ENCODE measurements around the gene CLDN9.

Gene CLDN9

DNA sequence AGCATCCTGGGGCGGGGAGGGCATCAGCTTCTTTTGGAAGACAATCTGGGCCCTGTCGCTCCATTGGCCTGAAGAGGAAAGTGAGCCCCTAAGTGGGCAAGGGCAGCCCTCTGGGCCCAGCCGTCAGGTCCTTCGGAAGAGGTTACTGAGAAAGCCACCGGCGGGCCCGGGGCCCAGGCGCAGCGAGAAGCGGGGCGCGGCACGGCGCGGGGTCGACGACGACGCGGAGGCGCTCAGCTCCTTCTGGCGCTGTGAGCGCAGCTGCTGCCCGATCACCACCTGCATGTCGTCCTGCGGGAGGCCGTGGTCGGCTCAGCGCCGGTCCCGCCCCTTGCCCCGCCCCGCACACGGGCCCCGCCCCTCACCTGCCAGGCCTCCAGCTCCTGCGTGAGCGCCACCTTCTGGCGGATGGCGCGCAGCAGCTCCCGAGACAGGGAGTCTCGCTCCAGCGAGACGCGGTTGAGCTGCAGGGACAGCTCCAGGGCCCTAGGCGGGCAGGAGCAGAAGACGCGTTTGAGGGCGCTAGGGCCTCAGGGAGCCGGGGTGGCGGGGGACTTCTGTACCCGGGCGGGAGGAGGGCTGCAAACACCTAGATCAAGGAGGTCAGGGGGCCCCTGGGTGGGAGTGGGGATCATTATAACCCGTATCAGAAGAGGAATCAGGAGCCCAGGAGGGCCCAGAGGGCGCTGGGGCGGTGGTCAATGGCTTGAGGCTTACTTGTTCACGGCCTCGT is 15.4 kb downstream of the CLDN9 start:
- DNase-seq (ENCODE audit: low read depth) = peak; percentile 81
- no peak overlapping the region for H3K4me3 ChIP-seq (ENCODE audit: low read depth, low read length)
- TF ChIP-seq, protein P1, sequence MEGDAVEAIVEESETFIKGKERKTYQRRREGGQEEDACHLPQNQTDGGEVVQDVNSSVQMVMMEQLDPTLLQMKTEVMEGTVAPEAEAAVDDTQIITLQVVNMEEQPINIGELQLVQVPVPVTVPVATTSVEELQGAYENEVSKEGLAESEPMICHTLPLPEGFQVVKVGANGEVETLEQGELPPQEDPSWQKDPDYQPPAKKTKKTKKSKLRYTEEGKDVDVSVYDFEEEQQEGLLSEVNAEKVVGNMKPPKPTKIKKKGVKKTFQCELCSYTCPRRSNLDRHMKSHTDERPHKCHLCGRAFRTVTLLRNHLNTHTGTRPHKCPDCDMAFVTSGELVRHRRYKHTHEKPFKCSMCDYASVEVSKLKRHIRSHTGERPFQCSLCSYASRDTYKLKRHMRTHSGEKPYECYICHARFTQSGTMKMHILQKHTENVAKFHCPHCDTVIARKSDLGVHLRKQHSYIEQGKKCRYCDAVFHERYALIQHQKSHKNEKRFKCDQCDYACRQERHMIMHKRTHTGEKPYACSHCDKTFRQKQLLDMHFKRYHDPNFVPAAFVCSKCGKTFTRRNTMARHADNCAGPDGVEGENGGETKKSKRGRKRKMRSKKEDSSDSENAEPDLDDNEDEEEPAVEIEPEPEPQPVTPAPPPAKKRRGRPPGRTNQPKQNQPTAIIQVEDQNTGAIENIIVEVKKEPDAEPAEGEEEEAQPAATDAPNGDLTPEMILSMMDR (conservative IDR thresholded peaks at IDR 0.05; ENCODE audit: low read depth, low read length) = peak; percentile 72

- DNase-seq (ENCODE audit: low read depth) = no peak
- TF ChIP-seq, protein P1 (conservative IDR thresholded peaks at IDR 0.05; ENCODE audit: low read depth, low read length) = no peak
- no peak overlapping the region for H3K4me3 ChIP-seq (ENCODE audit: low read depth, low read length)
Observed at GRCh38 chr16:3028716-3029319, 16.1 kb downstream of the CLDN9 start.

DNA sequence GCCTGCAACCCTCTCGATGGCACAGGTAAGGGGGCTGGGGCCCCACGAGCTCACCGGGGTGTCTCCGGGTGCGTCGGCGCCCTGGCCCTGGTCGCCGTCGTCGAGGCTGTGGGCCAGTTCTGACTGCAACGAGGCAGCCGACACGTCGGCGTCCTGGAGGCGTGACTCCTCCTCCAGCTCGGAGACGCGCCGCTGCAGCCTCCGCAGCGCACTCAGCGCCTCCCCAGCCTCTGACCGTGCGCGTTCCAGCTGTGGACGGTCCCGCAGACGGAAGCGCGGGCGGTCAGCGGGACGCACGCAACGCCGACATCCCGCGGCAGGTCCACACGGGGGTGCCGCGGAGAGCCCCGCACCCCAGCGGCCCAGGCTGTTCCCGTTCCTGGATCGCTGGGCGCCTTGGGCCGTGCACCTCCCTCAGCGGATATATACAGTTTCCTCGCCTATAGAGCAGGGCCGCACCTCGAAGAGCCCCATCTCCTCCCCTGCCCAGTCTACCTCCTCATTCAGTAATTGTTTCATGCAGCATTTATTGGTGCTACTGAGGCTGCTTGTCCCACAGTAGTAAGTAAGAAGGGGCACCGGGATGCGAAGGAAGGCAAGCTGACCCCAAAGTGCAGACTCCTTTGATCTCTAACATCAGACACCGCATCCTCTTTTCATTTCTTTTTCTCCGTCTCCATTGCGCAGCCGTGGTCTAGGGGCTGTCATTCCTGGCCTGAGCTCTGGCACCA is 16.9 kb downstream of the CLDN9 start:
- peak; percentile 38 for DNase-seq (ENCODE audit: low read depth)
- TF ChIP-seq, protein P1 (conservative IDR thresholded peaks at IDR 0.05; ENCODE audit: low read depth, low read length) = no peak
- H3K4me3 ChIP-seq (ENCODE audit: low read depth, low read length) = peak overlapping the region; percentile 29

DNA sequence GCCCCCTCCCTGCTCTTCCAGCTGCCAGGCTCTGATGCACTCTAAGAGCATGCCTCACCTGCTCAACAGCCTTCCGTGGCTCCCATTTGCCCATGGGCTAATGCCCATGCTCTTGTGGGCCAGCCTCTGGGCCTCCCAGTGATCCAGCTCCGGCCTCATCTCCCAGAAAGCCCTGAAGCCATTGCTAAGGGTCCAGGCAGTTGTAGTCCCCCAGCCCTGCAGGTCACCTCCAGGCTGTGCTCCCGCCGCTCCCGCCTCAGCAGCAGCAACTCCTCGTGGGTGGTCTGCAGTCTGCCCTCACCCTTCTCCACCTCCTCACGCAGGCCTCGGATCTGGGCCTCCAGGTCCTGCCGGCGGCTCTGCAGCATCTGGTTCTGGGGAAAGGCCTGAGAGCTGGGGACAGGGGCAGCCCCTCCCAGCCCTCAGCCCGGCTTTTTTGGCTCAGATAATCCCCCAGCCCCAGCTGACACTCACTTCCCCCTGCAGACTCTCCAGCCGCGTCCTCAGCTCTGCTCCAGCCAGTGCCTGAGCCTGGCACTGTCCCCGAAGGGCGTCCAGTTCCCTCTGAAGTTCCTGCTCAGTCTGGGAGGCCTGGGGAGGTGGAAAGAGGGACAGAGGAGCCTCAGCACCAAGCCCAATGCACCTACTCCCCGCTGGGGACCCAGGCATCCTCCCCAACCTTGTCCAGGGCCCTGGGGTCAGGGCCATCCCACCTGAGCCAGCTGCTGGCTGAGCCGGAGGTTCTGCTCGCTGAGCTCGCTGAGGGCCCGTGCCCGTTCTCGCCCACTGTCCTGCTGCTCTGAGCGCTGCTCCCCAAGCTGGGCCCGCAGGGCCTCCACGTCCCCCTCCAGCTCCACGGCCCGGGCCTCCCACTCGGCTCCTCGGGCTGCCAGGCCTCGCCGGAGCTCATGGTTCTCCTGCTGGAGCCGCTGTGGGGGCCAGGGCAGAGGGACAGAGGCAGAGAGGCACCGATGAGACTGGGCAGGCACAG is 17.8 kb downstream of the CLDN9 start:
- no peak for DNase-seq (ENCODE audit: low read depth)
- TF ChIP-seq, protein P1 (conservative IDR thresholded peaks at IDR 0.05; ENCODE audit: low read depth, low read length) = no peak
- no peak overlapping the region for H3K4me3 ChIP-seq (ENCODE audit: low read depth, low read length)

DNA sequence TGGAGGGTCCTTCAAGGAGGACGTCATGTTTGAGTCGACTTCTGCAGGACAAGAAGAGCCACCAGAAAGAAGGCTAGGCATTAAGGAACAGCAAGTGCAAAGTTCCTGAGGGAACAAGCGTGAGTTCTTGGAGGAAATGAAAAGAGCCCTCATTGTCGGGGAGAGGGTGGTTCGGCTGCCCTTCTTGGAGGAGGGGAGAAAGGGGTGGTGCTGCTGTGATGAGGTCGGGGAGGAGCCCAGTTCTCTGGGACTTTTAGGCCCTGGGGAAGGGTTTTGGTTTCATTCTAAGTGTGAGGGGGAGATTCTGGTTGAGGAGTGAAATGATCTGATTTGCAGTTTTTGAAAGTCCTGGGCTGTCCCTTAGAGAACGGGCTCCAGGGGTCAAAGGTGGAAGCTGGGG is 19.9 kb downstream of the CLDN9 start:
- no peak overlapping the region for H3K4me3 ChIP-seq (ENCODE audit: low read depth, low read length)
- TF ChIP-seq, protein P1 (conservative IDR thresholded peaks at IDR 0.05; ENCODE audit: low read depth, low read length) = no peak
- no peak for DNase-seq (ENCODE audit: low read depth)

DNA sequence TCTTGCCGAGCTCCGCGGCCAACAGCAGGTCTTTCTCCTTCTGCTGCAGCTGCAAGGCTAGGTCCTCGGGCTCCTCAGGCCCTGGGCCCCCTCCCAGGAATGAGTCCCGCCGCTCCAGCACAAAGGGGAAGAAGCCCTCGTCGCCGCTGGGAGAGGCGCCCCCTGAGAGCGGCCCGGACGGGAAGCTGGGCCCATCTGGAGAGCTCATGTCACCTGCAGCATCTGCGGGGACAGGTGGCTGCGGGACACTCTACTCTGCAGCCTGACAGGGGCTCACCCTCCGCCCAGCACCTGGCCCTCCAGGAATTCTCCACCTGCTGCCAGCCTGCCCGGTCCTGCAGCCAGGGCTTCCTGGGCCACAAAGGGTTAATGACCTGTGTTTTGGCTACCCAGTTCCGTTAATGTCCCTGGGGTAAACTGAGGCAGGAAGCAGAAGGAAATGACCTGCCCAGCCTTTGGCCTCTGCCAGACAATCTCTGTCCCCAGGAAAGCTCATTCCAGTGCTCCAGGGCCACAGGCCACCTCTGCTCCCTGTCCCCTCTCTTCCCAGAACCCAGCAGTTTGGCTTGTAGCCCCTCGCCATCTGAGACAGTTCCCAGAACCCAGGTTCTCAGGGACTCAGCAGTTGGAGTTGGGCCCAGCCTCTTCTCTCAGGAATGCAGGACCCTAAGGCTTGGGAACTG is 22.7 kb downstream of the CLDN9 start:
- no peak for DNase-seq (ENCODE audit: low read depth)
- TF ChIP-seq, protein P1 (conservative IDR thresholded peaks at IDR 0.05; ENCODE audit: low read depth, low read length) = no peak
- no peak overlapping the region for H3K4me3 ChIP-seq (ENCODE audit: low read depth, low read length)

Data from choroid plexus epithelial cell (primary cell).